SK-N-SH treated with all-trans-retinoic acid at 6 μM for 48 hours (cell line): ENCODE results near the gene TMED7.
A peak's percentile ranks its signal among the peaks of the same experiment; 100 is the strongest.
"Not testable (repeated sequence)": the region's sequence is repeated elsewhere in the genome, so short reads cannot be mapped to it uniquely, and the experiment has no call there.

ENCODE experiments used
- ATAC-seq: fragments of 200-7000 bp; cut with Tn5 transposase; 3 replicates; pipeline ENCODE4 v1.9.1; 2020; ENCODE audit warnings: mild to moderate bottlenecking, moderate library complexity
- ARNTL ChIP-seq: fragments of 450-650 bp; formaldehyde crosslinking; IDR thresholded peaks from 2 replicates; pipeline ENCODE4 v1.5.0; 2020; ENCODE audit warnings: low read depth, mild to moderate bottlenecking, moderate library complexity, borderline replicate concordance
- BACH2 ChIP-seq: fragments of 250-450 bp; sonication (Bioruptor Pico); IDR thresholded peaks from 2 replicates; pipeline ENCODE4 v1.9.0; 2021; ENCODE audit warnings: mild to moderate bottlenecking, borderline replicate concordance
- CREB5 ChIP-seq: fragments of 250-450 bp; sonication (Bioruptor Pico); IDR thresholded peaks from 2 replicates; pipeline ENCODE4 v1.5.1; 2020; ENCODE audit warnings: low read depth, mild to moderate bottlenecking, moderate library complexity
- CSDC2 ChIP-seq: fragments of 250-450 bp; sonication (Bioruptor Pico); IDR thresholded peaks from 2 replicates; pipeline ENCODE4 v1.5.0; 2020; ENCODE audit warnings: mild to moderate bottlenecking, moderate library complexity
- ESRRG ChIP-seq: fragments of 250-450 bp; sonication (Bioruptor Pico); IDR thresholded peaks from 2 replicates; pipeline ENCODE4 v1.6.1; 2021; ENCODE audit warnings: mild to moderate bottlenecking
- ISL1 ChIP-seq: fragments of 250-450 bp; sonication (Bioruptor Pico); IDR thresholded peaks from 2 replicates; pipeline ENCODE4 v2.1.2; 2022; ENCODE audit warnings: mild to moderate bottlenecking, moderate library complexity
- OSR1 ChIP-seq: fragments of 250-450 bp; sonication (Bioruptor Pico); IDR thresholded peaks from 2 replicates; pipeline ENCODE4 v1.8.0; 2022; ENCODE audit warnings: moderate library complexity, mild to moderate bottlenecking, inconsistent platforms
- POU6F1 ChIP-seq: fragments of 250-450 bp; sonication (Bioruptor Pico); IDR thresholded peaks from 2 replicates; pipeline ENCODE4 v1.8.0; 2021; ENCODE audit warnings: low read depth, mild to moderate bottlenecking, moderate library complexity, borderline replicate concordance
- RARB ChIP-seq: fragments of 250-450 bp; sonication (Bioruptor Pico); IDR thresholded peaks from 2 replicates; pipeline ENCODE4 v1.8.0; 2021; ENCODE audit warnings: mild to moderate bottlenecking, moderate library complexity
- TCF4 ChIP-seq: fragments of 250-450 bp; sonication (Bioruptor Pico); IDR thresholded peaks from 2 replicates; pipeline ENCODE4 v1.8.0; 2021; ENCODE audit warnings: mild to moderate bottlenecking, moderate library complexity, borderline replicate concordance
- TOX ChIP-seq: fragments of 250-450 bp; sonication (Bioruptor Pico); IDR thresholded peaks from 2 replicates; pipeline ENCODE4 v1.8.0; 2021; ENCODE audit warnings: mild to moderate bottlenecking, moderate library complexity, borderline replicate concordance
- TSHZ2 ChIP-seq: fragments of 250-450 bp; sonication (Bioruptor Pico); IDR thresholded peaks from 2 replicates; pipeline ENCODE4 v1.5.0; 2020; ENCODE audit warnings: mild to moderate bottlenecking, moderate library complexity
- ZC3H10 ChIP-seq: fragments of 250-450 bp; sonication (Bioruptor Pico); IDR thresholded peaks from 2 replicates; pipeline ENCODE4 v1.5.1; 2021; ENCODE audit warnings: mild to moderate bottlenecking, moderate library complexity
- ZFP3 ChIP-seq: fragments of 250-450 bp; sonication (Bioruptor Pico); IDR thresholded peaks from 2 replicates; pipeline ENCODE4 v1.5.0; 2020; ENCODE audit warnings: mild to moderate bottlenecking, moderate library complexity
- ZFP30 ChIP-seq: fragments of 450-650 bp; formaldehyde crosslinking; IDR thresholded peaks from 2 replicates; pipeline ENCODE4 v1.5.0; 2022; ENCODE audit warnings: mild to moderate bottlenecking, moderate library complexity
- ZNF565 ChIP-seq: fragments of 450-650 bp; formaldehyde crosslinking; conservative IDR thresholded peaks from 2 replicates; pipeline ENCODE4 v1.5.0; 2020; ENCODE audit warnings: low read depth, mild to moderate bottlenecking, moderate library complexity
- ZNF8 ChIP-seq: fragments of 450-650 bp; formaldehyde crosslinking; IDR thresholded peaks from 2 replicates; pipeline ENCODE4 v1.5.0; 2020; ENCODE audit warnings: mild to moderate bottlenecking, moderate library complexity

Gene TMED7

GRCh38 chr5:115625579-115626444 lies at the start of gene TMED7:
Gene TMED7 (minus strand): TSS chr5:115626036. CDS start chr5:115625792, 244 bp downstream.
- TF ChIP-seq ESRRG (CRISPR knock-in tag) (no peak), CREB5 (CRISPR knock-in tag) (no peak), ARNTL (CRISPR knock-in tag) (no peak), ISL1 (CRISPR knock-in tag) (no peak)
- ATAC-seq, result peak; percentile 97

GRCh38 chr5:115674782-115675181 lies 48.9 kb upstream of the TMED7 start:
- ATAC-seq, result not testable (repeated sequence)

- TF ChIP-seq BACH2 (CRISPR knock-in tag), result no peak
- no peak for TF ChIP-seq ZFP3 (CRISPR knock-in tag)
- no peak for TF ChIP-seq OSR1 (CRISPR knock-in tag)
- TF ChIP-seq POU6F1, result no peak
- TF ChIP-seq TOX (CRISPR knock-in tag), result no peak
- TF ChIP-seq CREB5 (CRISPR knock-in tag), result no peak
- no peak for TF ChIP-seq TSHZ2 (CRISPR knock-in tag)
- TF ChIP-seq CSDC2 (CRISPR knock-in tag), result no peak
- no peak for TF ChIP-seq TCF4 (CRISPR knock-in tag)
- TF ChIP-seq ESRRG (CRISPR knock-in tag), result no peak
- TF ChIP-seq ISL1 (CRISPR knock-in tag), result no peak
- no peak for TF ChIP-seq ARNTL (CRISPR knock-in tag)
- TF ChIP-seq, all 23 proteins: peak for 0
- no peak for ATAC-seq
Observed at GRCh38 chr5:115673596-115673995, 47.8 kb upstream of the TMED7 start.

GRCh38 chr5:115671939-115672338 lies 46.1 kb upstream of the TMED7 start:
- no peak for TF ChIP-seq ZFP30 (CRISPR knock-in tag)
- no peak for TF ChIP-seq ISL1 (CRISPR knock-in tag)
- TF ChIP-seq ZNF565 (CRISPR knock-in tag), result no peak
- TF ChIP-seq ARNTL (CRISPR knock-in tag), result no peak
- TF ChIP-seq BACH2 (CRISPR knock-in tag), result no peak
- no peak for TF ChIP-seq ZFP3 (CRISPR knock-in tag)
- no peak for TF ChIP-seq ZNF8 (CRISPR knock-in tag)
- TF ChIP-seq OSR1 (CRISPR knock-in tag), result no peak
- no peak for TF ChIP-seq ZC3H10 (CRISPR knock-in tag)
- TF ChIP-seq POU6F1, result no peak
- no peak for TF ChIP-seq RARB (CRISPR knock-in tag)
- no peak for TF ChIP-seq TCF4 (CRISPR knock-in tag)
- TF ChIP-seq TOX (CRISPR knock-in tag), result no peak
- ATAC-seq, result no peak
